Uterus (tissue), 2 donors: Measurements from ENCODE around the gene WDR76.
"Not testable (repeated sequence)": the region's sequence is repeated elsewhere in the genome, so short reads cannot be mapped to it uniquely, and the experiment has no call there.

Source experiments
- POLR2A ChIP-seq, 2 donors: fragments of 450-650 bp; IDR thresholded peaks; one replicate each; pipeline ENCODE4 v1.6.1; 2016; ENCODE audit warnings: antibody characterized with exemption in 2 of 2, mild to moderate bottlenecking in 1 of 2, moderate library complexity in 1 of 2
- TF ChIP-seq, protein P1 (sequence below), 4 experiments: fragments of 200-600 bp in 2 of 4; fragments of 450-650 bp in 2 of 4; sonication (generic) in 2 of 4; IDR thresholded peaks; one replicate each; pipeline ENCODE4 v1.5.1; 2016 to 2019; ENCODE audit warnings: antibody characterized with exemption in 4 of 4, mild to moderate bottlenecking in 2 of 4, moderate library complexity in 1 of 4

DNA sequence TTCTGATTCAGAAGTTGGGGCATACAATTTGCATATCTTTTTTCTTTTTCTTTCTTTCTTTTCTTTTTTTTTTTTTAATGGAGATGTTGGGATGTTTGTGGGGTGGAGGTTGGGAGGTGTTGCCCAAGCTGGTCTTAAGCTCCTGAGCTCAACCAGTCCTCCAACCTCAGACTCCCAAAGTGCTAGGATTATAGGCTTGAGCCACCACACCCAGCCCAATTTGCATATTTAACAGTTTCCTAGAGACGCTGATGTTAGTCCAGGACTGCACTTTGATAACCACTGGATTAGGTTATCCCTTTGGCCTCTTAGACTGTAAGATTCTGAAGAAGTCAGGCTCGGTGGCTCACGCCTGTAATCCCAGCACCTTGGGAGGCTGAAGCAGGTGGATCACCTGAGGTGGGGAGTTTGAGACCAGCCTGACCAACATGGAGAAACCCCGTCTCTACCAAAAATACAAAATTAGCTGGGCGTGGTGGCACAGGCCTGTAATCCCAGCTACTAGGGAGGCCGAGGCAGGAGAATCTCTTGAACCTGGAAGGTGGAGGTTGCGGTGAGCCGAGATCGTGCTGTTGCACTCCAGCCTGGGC is 3.2 kb downstream of the WDR76 start:
- TF ChIP-seq, protein P1, sequence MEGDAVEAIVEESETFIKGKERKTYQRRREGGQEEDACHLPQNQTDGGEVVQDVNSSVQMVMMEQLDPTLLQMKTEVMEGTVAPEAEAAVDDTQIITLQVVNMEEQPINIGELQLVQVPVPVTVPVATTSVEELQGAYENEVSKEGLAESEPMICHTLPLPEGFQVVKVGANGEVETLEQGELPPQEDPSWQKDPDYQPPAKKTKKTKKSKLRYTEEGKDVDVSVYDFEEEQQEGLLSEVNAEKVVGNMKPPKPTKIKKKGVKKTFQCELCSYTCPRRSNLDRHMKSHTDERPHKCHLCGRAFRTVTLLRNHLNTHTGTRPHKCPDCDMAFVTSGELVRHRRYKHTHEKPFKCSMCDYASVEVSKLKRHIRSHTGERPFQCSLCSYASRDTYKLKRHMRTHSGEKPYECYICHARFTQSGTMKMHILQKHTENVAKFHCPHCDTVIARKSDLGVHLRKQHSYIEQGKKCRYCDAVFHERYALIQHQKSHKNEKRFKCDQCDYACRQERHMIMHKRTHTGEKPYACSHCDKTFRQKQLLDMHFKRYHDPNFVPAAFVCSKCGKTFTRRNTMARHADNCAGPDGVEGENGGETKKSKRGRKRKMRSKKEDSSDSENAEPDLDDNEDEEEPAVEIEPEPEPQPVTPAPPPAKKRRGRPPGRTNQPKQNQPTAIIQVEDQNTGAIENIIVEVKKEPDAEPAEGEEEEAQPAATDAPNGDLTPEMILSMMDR (IDR thresholded peaks at IDR 0.05): not testable (repeated sequence)
- TF ChIP-seq POLR2A (IDR thresholded peaks at IDR 0.05): not testable (repeated sequence)
